Fibroblast of pulmonary artery (primary cell): ENCODE data around the gene SULT1A1.
"Not testable (repeated sequence)": the region's sequence is repeated elsewhere in the genome, so short reads cannot be mapped to it uniquely, and the experiment has no call there.

ENCODE experiments used
- DNase-seq: peaks from one replicate; pipeline ENCODE4 v3.0.0-alpha.2; 2010; ENCODE audit warnings: low read depth
- H3K4me3 ChIP-seq: replicated peaks from 2 replicates; pipeline ENCODE4 v1.5.1; 2011; ENCODE audit warnings: low read depth, mild to moderate bottlenecking, control low read depth, low read length, moderate library complexity
- TF ChIP-seq, protein P1 (sequence below): IDR thresholded peaks from 2 replicates; pipeline ENCODE4 v1.5.1; 2011; ENCODE audit warnings: mild to moderate bottlenecking, control low read depth, low read length, inconsistent platforms; ENCODE audit errors: missing control alignments

The SULT1A1 gene

DNA sequence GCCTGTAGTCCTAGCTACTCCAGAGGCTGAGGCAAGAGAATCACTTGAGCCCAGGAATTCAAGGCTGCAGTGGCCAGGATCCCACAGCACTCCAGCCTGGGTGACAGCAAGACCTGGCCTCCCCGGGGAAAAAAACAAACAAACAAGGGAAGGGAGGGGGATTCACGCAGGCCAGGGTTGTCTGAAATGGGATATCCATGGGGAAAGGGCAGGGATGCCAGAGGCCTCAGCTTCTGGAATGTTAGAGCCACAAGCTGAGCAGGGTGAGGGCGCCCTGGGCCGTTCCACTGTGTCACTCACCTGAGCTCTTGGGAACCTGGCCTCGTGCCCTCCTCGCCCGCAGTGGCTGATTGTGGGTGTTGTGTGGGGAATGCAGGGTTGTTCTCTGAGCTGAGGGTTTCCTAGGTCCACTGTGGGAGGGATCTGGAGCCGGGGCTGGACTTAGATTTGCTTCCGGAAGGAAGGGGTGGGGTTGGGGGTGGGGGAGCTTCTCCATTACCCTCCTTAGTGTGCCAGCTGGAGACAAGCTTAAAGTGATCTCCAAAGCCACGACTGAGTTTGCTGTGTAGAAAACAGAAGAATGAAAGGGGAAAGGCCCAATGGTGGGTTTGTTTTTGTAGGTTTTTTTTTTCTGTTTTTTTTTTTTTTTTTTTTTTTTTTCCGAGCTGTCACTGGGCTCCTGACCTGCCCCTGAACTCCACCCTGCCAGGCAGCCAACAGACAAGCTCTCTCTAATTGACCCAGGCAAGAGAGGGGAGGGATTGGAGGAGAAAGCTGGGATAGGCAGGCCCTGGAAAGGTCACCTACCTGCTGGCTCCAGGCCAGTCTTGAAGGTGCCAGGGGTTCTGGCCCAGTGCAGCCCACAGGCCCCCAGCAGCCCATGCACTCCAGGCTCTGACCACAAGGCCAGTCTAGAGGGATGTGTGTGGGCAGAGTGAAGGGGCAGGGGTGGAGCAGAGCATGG is at the start of gene SULT1A1:
SULT1A1 (minus strand) TSS at position 414 of the 964 bp plus-strand sequence. CDS start 1,189 bp downstream, outside the sequence.
- TF ChIP-seq, protein P1, sequence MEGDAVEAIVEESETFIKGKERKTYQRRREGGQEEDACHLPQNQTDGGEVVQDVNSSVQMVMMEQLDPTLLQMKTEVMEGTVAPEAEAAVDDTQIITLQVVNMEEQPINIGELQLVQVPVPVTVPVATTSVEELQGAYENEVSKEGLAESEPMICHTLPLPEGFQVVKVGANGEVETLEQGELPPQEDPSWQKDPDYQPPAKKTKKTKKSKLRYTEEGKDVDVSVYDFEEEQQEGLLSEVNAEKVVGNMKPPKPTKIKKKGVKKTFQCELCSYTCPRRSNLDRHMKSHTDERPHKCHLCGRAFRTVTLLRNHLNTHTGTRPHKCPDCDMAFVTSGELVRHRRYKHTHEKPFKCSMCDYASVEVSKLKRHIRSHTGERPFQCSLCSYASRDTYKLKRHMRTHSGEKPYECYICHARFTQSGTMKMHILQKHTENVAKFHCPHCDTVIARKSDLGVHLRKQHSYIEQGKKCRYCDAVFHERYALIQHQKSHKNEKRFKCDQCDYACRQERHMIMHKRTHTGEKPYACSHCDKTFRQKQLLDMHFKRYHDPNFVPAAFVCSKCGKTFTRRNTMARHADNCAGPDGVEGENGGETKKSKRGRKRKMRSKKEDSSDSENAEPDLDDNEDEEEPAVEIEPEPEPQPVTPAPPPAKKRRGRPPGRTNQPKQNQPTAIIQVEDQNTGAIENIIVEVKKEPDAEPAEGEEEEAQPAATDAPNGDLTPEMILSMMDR = no peak
- DNase-seq = peak; percentile 60
- peak within 1 kb of the TSS; percentile 59 for H3K4me3 ChIP-seq

DNA sequence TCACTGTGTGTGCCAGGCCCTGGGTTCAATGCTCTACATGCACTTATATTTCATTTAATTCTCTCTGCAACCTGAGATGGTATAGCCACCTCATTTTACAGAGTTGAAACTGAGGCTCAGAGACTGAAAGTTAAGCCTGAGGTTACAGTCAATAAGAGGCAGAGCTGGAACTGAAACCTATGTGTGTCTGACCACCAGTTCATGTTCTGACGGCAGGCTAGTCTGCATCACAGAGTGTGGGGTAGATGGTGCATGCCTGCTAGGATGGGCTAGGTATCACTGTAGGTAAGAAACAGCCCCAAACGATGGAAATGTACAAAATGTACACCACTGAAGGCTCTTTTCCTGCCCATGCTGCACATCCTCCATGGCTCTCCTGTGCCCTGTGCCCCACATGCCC is 30.1 kb upstream of the SULT1A1 start:
- not testable (repeated sequence) for H3K4me3 ChIP-seq, DNase-seq

DNA sequence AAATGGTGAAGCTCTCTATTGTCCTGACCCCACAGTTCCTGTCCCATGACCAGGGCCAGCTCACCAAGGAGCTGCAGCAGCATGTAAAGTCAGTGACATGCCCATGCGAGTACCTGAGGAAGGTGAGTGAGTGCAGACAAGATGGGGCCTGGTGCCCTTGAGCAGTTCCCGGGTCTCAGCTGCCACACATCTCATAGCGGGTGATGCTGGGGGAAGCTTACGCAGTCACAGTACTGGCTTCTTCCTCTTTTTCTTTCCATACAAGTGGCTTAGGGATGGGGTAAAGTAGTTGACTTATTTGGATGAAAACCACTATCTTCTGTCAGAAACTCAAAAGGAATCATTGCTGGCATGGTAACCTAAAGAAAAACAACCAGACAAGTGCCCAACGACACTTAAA is 28.5 kb upstream of the SULT1A1 start:
- not testable (repeated sequence) for DNase-seq

DNA sequence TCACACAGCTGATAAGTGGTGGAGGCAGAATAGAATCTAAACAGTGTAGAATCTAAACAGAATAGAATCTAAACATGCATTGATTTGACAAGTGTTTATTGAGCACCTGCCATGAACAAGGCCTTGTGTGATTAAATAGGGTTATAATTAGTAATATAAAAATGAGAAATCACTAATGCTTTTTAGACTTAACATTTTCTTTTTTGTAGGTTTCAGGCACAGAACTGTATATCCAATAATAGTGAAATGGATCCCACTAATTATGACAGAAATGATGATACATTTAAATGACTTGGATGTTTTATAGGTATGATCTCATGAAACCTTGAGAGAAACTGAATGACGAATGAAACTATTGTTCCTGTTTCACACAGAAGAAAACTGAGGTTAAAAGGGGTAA is 27.9 kb upstream of the SULT1A1 start, which contains the start of gene NPIPB8:
NPIPB8 (plus strand) TSS at position 301 of the 400 bp plus-strand sequence. CDS start 296 bp downstream, outside the sequence.
- not testable (repeated sequence) for H3K4me3 ChIP-seq, DNase-seq

More for the DNA sequence above, 28.5 kb upstream of the SULT1A1 start:
- H3K4me3 ChIP-seq = not testable (repeated sequence)

DNA sequence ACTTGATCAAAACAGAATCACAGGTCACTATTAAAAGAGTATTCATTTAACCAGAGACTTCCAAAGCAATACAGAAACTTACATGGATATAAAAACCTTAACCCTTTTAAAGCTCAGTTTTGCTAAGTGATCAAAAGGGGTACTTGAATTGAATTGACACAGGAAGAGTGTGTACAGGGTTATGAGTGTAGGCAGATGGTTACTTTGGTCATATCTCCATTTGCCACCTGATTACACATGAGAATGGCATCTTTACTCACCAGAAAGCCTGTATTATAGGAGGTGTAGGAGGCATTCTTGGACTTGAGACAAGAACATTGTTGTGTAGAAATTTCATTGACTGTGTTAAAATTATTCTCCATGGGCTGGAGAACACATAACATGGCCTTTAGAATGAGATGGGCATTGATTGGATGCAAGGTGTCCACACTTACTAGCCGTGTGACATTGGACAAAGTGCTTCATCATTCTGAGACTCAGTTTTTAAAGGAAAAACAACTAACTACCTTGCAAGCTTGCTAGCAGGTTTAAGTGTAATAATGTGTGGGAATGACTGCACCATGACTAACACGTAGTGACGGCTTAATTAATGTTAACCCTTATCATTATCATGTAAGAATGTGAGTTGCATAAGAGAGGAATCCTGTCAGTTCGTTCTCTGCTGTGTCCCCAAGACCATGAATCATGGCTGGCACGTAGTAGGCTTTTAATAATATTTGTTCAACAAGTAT is 26.4 kb upstream of the SULT1A1 start:
- peak; percentile 79 for DNase-seq

DNA sequence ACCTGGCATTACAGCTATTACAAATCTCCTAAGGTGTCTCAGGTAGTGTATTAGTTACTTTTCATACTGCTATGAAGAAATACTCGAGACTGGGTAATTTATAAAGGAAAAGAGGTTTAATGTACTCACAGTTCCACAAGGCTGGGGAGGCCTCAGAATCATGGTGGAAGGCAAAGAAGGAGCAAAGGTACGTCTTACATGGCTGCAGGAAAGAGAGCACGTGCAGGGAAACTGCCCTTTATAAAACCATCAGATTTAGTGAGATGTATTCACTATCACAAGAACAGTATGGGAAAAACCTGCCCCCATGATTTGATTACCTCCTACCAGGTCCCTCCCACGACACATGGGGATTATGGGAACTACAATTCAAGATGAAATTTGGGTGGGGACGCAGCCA is 21.1 kb upstream of the SULT1A1 start:
- H3K4me3 ChIP-seq, DNase-seq: not testable (repeated sequence)

More for the DNA sequence above, 26.4 kb upstream of the SULT1A1 start:
- H3K4me3 ChIP-seq = not testable (repeated sequence)

DNA sequence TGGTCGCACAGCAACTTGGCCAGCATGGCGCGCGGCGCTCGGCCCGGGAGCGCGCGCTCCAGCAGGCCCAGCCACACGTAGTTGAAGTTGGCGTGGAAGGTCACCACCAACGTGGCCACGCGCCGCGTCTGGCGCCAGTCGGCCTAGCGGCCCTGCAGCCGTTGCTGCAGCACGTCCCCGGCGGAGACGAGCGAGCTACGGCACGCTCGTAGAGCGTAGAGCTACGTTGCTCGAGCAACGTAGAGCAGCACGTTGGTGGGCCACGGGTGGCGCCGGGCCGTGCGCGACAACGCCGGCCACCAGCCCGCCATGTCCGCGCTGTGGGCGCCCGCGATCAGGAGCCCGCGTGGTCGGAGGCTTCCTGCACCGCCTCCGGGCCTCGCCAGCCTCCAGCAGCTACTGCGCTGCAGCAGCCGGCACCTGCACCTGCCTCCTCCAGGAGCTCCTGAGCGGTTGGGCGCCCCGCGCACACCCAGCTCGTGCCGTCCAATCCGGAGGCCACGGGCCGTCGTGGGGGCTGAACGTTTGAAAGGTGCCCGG is 13.4 kb upstream of the SULT1A1 start:
- TF ChIP-seq, protein P1 = no peak
- DNase-seq = no peak
- H3K4me3 ChIP-seq = no peak overlapping the region

DNA sequence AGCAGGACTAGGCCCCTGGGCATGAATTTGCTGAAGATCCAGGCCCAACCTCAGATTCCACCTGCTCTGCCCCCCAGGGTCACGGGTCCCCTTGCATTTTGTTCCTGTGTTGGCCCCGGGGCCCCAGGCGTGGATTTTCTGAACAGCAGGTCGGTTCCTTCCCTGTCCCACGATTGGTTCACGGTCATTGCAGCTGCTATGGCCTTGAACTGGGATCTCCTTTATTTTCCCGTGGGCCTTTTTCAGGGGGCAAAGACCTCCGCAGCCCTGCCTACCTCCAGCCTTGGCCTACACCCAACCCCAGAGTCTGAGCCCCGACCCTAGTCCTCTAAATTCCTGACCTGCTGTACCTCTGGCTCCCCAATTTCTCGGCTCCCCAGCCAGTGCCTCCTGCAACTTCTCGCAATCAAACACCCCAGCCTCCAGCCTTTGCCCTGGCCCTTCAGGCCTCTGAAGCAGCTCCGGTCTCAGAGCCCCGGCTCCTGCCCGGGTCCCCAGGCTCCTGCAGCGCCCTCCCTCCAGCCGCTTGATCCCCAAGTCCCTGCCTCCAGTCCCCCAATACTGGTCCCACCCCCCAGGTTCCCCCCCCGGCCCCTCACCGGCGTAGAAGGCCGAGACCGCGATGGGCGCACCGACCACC is 12.8 kb upstream of the SULT1A1 start:
- DNase-seq, H3K4me3 ChIP-seq: not testable (repeated sequence)

DNA sequence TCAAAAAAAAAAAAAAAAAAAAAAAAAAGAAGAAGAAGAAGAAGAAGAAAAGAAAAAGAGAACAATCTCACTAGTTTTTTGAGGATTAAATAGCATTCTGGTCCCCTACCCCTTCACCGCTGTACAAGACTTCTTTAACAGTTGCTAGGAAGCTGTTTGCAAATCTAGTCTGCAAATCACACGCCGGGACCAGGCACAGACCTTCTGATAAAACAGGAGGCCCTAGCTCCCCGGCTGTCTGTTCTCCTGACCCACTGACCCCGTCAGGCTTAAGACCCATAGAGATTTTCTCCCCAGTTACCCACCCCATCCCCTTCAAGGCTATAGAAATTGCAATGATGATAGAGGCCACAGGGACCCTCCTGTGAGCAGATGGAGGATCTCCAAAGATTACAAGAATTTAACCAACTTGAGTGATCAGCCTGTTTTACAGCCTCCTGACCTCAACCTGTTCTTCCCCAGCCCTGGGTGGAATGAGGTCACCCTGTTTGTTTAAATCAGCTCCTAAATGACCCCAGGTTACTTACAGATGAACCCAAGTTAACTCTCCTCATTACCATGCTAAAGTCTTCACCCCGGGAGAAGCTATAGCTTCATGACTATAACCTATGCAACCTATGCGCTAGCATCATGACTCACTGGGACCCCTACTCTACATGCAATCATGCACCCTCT is 11.8 kb upstream of the SULT1A1 start:
- DNase-seq = no peak
- TF ChIP-seq, protein P1 = no peak
- no peak overlapping the region for H3K4me3 ChIP-seq

DNA sequence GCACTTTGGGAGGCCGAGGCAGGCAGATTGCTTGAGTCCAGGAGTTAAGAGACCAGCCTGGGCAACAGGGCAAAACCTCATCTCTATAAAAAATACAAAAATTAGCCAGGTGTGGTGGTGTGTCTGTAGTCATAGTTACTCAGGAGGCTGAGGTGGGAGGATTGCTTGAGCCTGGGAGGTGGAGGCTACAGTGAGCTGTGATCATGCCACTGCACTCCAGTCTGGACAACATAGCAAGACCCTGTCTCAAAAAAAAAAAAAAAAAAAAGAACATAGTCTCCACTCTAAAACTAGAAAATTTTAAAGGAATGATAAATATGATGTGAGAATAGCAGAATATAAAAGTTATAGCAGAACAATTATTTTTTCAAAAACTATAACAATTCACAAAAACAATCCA is 10.5 kb upstream of the SULT1A1 start:
- not testable (repeated sequence) for DNase-seq, H3K4me3 ChIP-seq
